HEK293 (cell line): Measurements from ENCODE around the gene MASP1.

Experiments used
- CTCF ChIP-seq: fragments of 450-650 bp; formaldehyde crosslinking; IDR thresholded peaks from 2 replicates; pipeline ENCODE4 v1.5.1; 2016; ENCODE audit warnings: missing biosample characterization, missing genetic modification characterization
- PRDM2 ChIP-seq: fragments of 450-650 bp; formaldehyde crosslinking; IDR thresholded peaks from 2 replicates; pipeline ENCODE4 v1.5.1; 2016; ENCODE audit warnings: missing biosample characterization, missing genetic modification characterization, borderline replicate concordance
- ZNF280D ChIP-seq: fragments of 450-650 bp; formaldehyde crosslinking; IDR thresholded peaks from 2 replicates; pipeline ENCODE4 v1.5.1; 2016; ENCODE audit warnings: missing biosample characterization, missing genetic modification characterization

- TF ChIP-seq CTCF (tag by site-specific recombination) (no peak), ZNF280D (no peak), PRDM2 (no peak)
Measured at GRCh38 chr3:187276397-187277128, 15.0 kb downstream of the MASP1 start.
